Epithelial cell of esophagus (primary cell): ENCODE results near the gene RRP1.

Experiments used
- DNase-seq: peaks from one replicate; pipeline ENCODE4 v3.0.0; 2010; ENCODE audit warnings: low read depth
- H3K4me3 ChIP-seq: 2 replicates; pipeline ENCODE4 v1.5.1; 2011; ENCODE audit warnings: mild to moderate bottlenecking, low read length, control low read depth
- CTCF ChIP-seq: IDR thresholded peaks from 2 replicates; pipeline ENCODE4 v1.5.1; 2011; ENCODE audit warnings: low read depth, mild to moderate bottlenecking, low read length, control low read depth, inconsistent platforms; ENCODE audit not compliant: insufficient read depth; ENCODE audit errors: missing control alignments

RRP1 gene

GRCh38 chr21:43789276-43790009 is at the start of gene RRP1:
Gene RRP1, plus strand, starts transcription at chr21:43789577. Its CDS starts 53 bp downstream, at chr21:43789630.
- TF ChIP-seq CTCF = peak; percentile 42
- peak within 1 kb of the TSS; percentile 97 for H3K4me3 ChIP-seq
- DNase-seq = peak; percentile 86

GRCh38 chr21:43739621-43740435 is 49.5 kb upstream of the RRP1 start:
- TF ChIP-seq CTCF = no peak
- H3K4me3 ChIP-seq = no peak overlapping the region
- DNase-seq = no peak

- H3K4me3 ChIP-seq = no peak overlapping the region
- TF ChIP-seq CTCF = no peak
- peak; percentile 78 for DNase-seq
Measured at GRCh38 chr21:43740497-43741156, 48.8 kb upstream of the RRP1 start.

GRCh38 chr21:43741423-43742096 is 47.8 kb upstream of the RRP1 start:
- TF ChIP-seq CTCF = no peak
- H3K4me3 ChIP-seq = no peak overlapping the region
- no peak for DNase-seq

- H3K4me3 ChIP-seq = no peak overlapping the region
- no peak for DNase-seq
- no peak for TF ChIP-seq CTCF
Measured at GRCh38 chr21:43743947-43744346, 45.4 kb upstream of the RRP1 start.

GRCh38 chr21:43744725-43745124 is 44.7 kb upstream of the RRP1 start:
- TF ChIP-seq CTCF = no peak
- DNase-seq = no peak

More at GRCh38 chr21:43744725-43745124, 44.7 kb upstream of the RRP1 start:
- H3K4me3 ChIP-seq = no peak overlapping the region
